Measurements from ENCODE around the gene RHOB. TPM values are rescaled to one million over a fixed set of nuclear protein-coding genes. Genes with fewer than 3 reads are reported as not detected.
A peak's percentile ranks its signal among the peaks of the same experiment; 100 is the strongest.

Gene RHOB
- total RNA-seq, 4 donors from 2014 or later = 809 to 1,532 (median 1,203) TPM

- intact Hi-C loops (cut with DNase I) = no loop called here
- DNase-seq (ENCODE audit: extremely low spot score) = no peak
- peak overlapping the region; percentile 26 to 41 (median 36) for H3K27ac ChIP-seq (replicated peaks in 1 of 4)
Observed at GRCh38 chr2:20465716-20466394, 19.0 kb downstream of the RHOB start.

DNA sequence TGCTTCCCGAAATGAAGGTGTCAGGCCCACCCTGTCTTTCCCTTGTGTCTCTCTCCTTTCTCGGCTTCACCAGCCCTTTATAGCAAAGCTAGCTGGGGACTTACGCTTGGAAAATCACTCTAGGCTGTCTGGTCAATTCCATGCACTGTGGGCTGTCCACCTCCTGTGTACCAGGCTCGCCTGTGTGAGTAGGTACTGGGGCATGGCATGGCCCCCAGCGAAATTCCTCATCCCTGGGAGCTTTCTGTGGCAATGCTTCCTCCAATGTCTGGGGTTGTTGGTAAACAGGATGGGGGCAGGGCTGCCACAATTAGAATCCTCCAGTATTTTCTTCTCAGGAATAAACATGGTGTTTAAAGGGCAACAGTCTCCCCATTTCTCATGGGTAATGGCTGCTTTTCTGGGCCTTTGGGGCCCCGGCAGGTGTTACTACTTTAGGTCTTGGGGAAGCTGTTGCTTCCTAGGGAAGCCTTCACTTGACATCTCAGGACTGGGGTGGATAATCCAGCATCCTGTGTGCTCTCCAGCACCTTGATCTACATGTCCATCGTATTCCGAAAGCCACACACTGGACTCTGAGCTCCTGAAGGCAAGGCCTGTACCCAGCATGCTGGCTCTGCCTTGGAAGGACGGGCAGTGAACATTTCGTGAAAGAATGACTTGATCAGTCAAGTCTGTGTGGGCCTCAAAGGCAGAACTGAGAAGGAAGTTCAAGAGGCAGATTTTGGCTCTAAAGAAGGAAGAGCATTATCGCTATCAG is 21.1 kb downstream of the RHOB start:
- 94% methylated on average over 11 of the region's 11 CpGs for WGBS
- H3K4me3 ChIP-seq = no peak overlapping the region
- no peak for TF ChIP-seq EP300 (IDR thresholded peaks at IDR 0.05)
- no peak for TF ChIP-seq CTCF (IDR thresholded peaks at IDR 0.05)
- no peak for TF ChIP-seq POLR2A (IDR thresholded peaks at IDR 0.05; ENCODE audit: low read depth)
- no peak overlapping the region for H3K27ac ChIP-seq (replicated peaks in 1 of 4)
- H3K9me3 ChIP-seq = no peaks in the 10 kb centered on the region
- no peaks in the 10 kb centered on the region for H3K36me3 ChIP-seq
- peaks cover 0 to 31% (median 11%) of the 10 kb centered on the region in 4 donors for H3K4me1 ChIP-seq
- H3K27me3 ChIP-seq = no peaks in the 10 kb centered on the region
- intact Hi-C loops (cut with DNase I) = no loop called here
- DNase-seq (ENCODE audit: extremely low spot score) = no peak

More at GRCh38 chr2:20465716-20466394, 19.0 kb downstream of the RHOB start:
- Histone ChIP-seq H3K4me1 (peaks cover 0 to 16% (median 11%) of the 10 kb centered on the region in 4 donors), H3K9me3 (no peaks in the 10 kb centered on the region), H3K4me3 (no peak overlapping the region), H3K36me3 (no peaks in the 10 kb centered on the region), H3K27me3 (no peaks in the 10 kb centered on the region)
- 70% methylated on average over 4 of the region's 4 CpGs for WGBS
- TF ChIP-seq POLR2A (IDR thresholded peaks at IDR 0.05; ENCODE audit: low read depth) (no peak), EP300 (IDR thresholded peaks at IDR 0.05) (no peak), POLR2AphosphoS5 (IDR thresholded peaks at IDR 0.05) (no peak), CTCF (IDR thresholded peaks at IDR 0.05) (no peak)

- peaks cover 0 to 33% (median 11%) of the 10 kb centered on the region in 4 donors for H3K4me1 ChIP-seq
- no peaks in the 10 kb centered on the region for H3K36me3 ChIP-seq
- DNase-seq (ENCODE audit: extremely low spot score) = no peak
- H3K9me3 ChIP-seq = no peaks in the 10 kb centered on the region
- H3K4me3 ChIP-seq = no peak overlapping the region
- H3K27ac ChIP-seq (replicated peaks in 1 of 4) = no peak overlapping the region
- intact Hi-C loops (cut with DNase I) = no loop called here
- H3K27me3 ChIP-seq = no peaks in the 10 kb centered on the region
- WGBS = 94% methylated on average over 8 of the region's 11 CpGs
- TF ChIP-seq POLR2AphosphoS5 (IDR thresholded peaks at IDR 0.05) (no peak), POLR2A (IDR thresholded peaks at IDR 0.05; ENCODE audit: low read depth) (no peak)
Observed at GRCh38 chr2:20468549-20469500, 22.0 kb downstream of the RHOB start.

DNA sequence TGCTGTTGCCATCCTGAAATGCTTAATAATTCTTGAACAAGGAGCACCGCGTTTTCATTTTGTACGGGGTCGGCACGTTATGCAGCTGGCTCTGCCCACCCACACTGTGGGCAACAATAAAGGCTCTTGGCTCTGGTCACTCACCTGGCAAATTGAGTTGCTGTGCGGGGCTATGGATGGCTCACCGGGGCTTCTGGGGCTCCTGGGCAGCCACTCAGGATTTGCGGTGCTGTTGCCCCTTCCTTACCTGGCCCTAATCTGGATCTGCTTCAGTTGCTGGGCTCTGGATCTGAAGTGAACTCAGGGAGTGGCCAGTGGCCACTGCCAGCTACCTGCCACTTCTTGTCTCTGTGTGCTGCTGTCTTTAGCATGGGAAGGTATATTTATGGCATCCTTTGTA is 22.7 kb downstream of the RHOB start:
- no peaks in the 10 kb centered on the region for H3K9me3 ChIP-seq
- H3K36me3 ChIP-seq = no peaks in the 10 kb centered on the region
- no peak overlapping the region for H3K4me3 ChIP-seq
- H3K4me1 ChIP-seq = peaks cover 0 to 33% (median 11%) of the 10 kb centered on the region in 4 donors
- TF ChIP-seq POLR2AphosphoS5 (IDR thresholded peaks at IDR 0.05) (no peak), POLR2A (IDR thresholded peaks at IDR 0.05; ENCODE audit: low read depth) (no peak)
- no peak for DNase-seq (ENCODE audit: extremely low spot score)
- intact Hi-C loops (cut with DNase I) = no loop called here
- H3K27me3 ChIP-seq = no peaks in the 10 kb centered on the region
- H3K27ac ChIP-seq (replicated peaks in 1 of 4) = no peak overlapping the region
- WGBS = 96% methylated on average over 5 of the region's 8 CpGs

DNA sequence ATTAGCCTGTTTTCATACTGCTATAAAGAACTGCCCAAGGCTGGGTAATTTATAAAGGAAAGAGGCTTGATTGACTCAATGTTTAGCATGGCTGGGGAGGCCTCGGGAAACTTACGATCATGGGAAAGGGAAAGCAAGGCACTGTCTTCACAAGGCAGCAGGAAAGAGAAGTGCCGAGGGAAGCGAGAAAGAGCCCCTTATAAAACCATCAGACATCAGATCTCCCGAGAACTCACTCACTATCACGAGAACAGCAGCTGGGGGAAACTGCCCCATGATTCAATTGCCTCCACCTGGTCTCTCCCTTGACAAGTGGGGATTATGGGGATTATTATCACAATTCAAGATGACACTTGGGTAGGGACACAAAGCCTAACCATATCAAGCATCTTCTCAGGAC is 23.3 kb downstream of the RHOB start:
- H3K4me3 ChIP-seq = no peak overlapping the region
- DNase-seq (ENCODE audit: extremely low spot score) = no peak
- TF ChIP-seq POLR2A (IDR thresholded peaks at IDR 0.05; ENCODE audit: low read depth) = no peak
- no peak for TF ChIP-seq EP300 (IDR thresholded peaks at IDR 0.05)
- no peak for TF ChIP-seq CTCF (IDR thresholded peaks at IDR 0.05)
- no peak for TF ChIP-seq POLR2AphosphoS5 (IDR thresholded peaks at IDR 0.05)
- H3K27ac ChIP-seq (replicated peaks in 1 of 4) = no peak overlapping the region
- peaks cover 0 to 33% (median 11%) of the 10 kb centered on the region in 4 donors for H3K4me1 ChIP-seq
- intact Hi-C loops (cut with DNase I) = no loop called here
- WGBS = 90% methylated on average over 6 of the region's 6 CpGs
- no peaks in the 10 kb centered on the region for H3K36me3 ChIP-seq
- H3K27me3 ChIP-seq = no peaks in the 10 kb centered on the region
- no peaks in the 10 kb centered on the region for H3K9me3 ChIP-seq
